ENCODE results near the gene PCDHA9.

The PCDHA9 gene

DNA sequence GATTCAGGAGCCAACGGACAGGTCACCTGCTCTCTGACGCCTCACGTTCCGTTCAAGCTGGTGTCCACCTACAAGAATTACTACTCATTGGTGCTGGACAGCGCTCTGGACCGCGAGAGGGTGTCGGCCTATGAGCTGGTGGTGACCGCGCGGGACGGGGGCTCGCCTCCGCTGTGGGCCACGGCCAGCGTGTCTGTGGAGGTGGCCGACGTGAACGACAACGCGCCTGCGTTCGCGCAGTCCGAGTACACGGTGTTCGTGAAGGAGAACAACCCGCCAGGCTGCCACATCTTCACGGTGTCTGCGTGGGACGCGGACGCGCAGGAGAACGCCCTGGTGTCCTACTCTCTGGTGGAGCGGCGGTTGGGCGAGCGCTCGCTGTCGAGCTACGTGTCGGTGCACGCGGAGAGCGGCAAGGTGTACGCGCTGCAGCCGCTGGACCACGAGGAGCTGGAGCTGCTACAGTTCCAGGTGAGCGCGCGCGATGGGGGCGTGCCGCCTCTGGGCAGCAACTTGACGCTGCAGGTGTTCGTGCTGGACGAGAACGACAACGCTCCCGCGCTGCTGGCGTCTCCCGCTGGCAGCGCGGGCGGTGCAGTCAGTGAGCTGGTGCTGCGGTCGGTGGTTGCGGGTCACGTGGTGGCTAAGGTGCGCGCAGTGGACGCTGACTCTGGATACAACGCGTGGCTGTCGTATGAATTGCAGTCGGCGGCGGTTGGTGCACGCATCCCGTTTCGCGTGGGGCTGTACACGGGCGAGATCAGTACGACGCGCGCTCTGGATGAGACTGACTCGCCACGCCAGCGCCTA is 9.2 kb downstream of the PCDHA9 start:
- peaks cover 89% of the 10 kb centered on the region for H3K36me3 Mint-ChIP-seq (ENCODE audit: low read depth)
- peaks cover 70% of the 10 kb centered on the region for H3K9me3 Mint-ChIP-seq
- H3K27me3 Mint-ChIP-seq (ENCODE audit: low read depth) = no peaks in the 10 kb centered on the region
- TF ChIP-seq, protein P1, sequence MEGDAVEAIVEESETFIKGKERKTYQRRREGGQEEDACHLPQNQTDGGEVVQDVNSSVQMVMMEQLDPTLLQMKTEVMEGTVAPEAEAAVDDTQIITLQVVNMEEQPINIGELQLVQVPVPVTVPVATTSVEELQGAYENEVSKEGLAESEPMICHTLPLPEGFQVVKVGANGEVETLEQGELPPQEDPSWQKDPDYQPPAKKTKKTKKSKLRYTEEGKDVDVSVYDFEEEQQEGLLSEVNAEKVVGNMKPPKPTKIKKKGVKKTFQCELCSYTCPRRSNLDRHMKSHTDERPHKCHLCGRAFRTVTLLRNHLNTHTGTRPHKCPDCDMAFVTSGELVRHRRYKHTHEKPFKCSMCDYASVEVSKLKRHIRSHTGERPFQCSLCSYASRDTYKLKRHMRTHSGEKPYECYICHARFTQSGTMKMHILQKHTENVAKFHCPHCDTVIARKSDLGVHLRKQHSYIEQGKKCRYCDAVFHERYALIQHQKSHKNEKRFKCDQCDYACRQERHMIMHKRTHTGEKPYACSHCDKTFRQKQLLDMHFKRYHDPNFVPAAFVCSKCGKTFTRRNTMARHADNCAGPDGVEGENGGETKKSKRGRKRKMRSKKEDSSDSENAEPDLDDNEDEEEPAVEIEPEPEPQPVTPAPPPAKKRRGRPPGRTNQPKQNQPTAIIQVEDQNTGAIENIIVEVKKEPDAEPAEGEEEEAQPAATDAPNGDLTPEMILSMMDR (IDR thresholded peaks at IDR 0.05; ENCODE audit: unreplicated experiment in 3 of 3) = no peak
- H3K27ac Mint-ChIP-seq = no peak overlapping the region
- no peaks in the 10 kb centered on the region for H3K4me1 Mint-ChIP-seq
- no peak overlapping the region for H3K4me3 Mint-ChIP-seq

DNA sequence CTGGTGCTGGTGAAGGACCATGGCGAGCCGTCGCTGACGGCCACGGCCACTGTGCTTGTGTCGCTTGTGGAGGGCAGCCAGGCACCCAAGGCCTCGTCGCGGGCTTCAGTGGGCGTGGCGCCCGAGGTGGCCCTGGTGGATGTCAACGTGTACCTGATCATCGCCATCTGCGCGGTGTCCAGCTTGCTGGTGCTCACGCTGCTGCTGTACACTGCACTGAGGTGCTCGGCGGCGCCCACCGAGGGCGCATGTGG is 9.7 kb downstream of the PCDHA9 start:
- Mint-ChIP-seq H3K36me3 (ENCODE audit: low read depth) (peaks cover 89% of the 10 kb centered on the region), H3K27me3 (ENCODE audit: low read depth) (no peaks in the 10 kb centered on the region), H3K9me3 (peaks cover 72% of the 10 kb centered on the region), H3K4me3 (no peak overlapping the region), H3K4me1 (no peaks in the 10 kb centered on the region), H3K27ac (no peak overlapping the region)
- TF ChIP-seq, protein P1 (IDR thresholded peaks at IDR 0.05; ENCODE audit: unreplicated experiment in 3 of 3) = no peak

DNA sequence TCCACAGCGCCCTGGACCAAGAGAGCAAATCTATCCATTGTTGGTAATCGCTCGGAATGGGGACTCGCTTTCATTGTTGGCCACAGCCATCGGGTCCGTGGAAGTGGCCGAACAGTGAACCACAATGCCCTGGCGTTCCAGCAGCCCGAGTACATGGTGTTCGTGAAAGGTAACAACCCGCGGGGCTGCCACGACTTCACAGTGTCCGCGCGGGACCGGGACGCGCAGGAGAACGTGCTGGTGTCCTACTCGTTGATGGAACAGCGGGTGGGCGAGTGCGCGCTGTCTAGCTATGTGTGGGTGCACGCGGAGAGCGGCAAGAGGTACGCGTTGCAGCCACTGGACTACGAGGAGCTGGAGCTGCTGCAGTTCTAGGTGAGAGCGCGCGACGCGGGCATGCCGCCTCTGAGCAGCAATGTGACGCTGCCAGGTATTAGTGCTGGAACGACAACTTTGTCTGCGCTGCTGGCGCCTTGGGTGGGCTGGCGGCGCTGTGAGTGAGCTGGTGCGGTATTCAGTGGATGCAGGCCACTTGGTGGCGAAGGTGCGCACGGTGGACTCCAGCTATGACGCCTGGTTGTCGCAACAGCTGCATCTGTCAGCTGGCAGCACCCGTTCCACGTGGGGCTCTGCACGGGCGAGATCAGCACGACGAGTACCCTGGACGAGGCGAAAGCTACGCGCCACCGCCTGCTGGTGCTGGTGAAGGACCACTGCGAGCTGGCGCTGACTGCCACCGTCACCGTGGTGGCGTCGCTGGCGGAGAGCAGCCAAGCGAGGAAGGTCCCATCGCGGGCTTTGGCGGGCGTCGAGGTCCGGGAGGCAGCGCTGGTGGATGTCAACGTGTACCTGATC is 14.5 kb downstream of the PCDHA9 start:
- H3K36me3 Mint-ChIP-seq (ENCODE audit: low read depth) = peaks cover 83% of the 10 kb centered on the region
- no peak overlapping the region for H3K4me3 Mint-ChIP-seq
- H3K9me3 Mint-ChIP-seq = peaks cover 57% of the 10 kb centered on the region
- H3K4me1 Mint-ChIP-seq = no peaks in the 10 kb centered on the region
- TF ChIP-seq, protein P1 (IDR thresholded peaks at IDR 0.05; ENCODE audit: unreplicated experiment in 3 of 3) = no peak
- H3K27me3 Mint-ChIP-seq (ENCODE audit: low read depth) = no peaks in the 10 kb centered on the region
- no peak overlapping the region for H3K27ac Mint-ChIP-seq

DNA sequence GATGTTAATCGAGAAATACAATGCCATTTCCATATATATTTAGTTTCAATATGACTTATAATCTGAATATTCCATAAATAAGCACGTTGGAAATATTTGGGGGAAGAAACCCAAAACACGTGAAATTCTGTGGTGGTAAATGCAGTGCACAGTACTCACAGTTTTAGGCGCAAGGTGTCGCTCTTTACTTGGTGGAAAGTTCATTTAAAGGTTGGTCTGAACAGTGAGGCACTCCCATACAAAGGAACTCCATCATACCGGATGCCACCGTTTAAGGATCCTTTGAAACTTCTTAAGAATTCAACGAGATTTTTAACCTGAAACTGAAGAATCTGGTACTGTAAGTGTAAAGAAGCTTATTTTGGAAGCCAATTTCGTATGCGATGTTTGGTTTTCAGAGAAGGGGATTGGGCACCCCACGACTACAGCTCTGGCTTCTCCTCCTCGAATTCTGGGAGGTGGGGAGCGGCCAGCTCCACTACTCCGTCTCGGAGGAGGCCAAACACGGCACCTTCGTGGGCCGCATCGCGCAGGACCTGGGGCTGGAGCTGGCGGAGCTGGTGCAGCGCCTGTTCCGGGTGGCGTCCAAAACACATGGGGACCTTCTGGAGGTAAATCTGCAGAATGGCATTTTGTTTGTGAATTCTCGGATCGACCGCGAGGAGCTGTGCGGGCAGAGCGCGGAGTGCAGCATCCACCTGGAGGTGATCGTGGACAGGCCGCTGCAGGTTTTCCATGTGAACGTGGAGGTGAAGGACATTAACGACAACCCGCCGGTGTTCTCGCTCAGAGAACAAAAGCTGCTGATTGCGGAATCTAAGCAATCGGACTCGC is 20.8 kb downstream of the PCDHA9 start, which contains the start of gene PCDHA11:
PCDHA11 (plus strand) TSS at position 237 of the 834 bp plus-strand sequence; CDS start at position 384, 147 bp downstream.
- TF ChIP-seq, protein P1 (IDR thresholded peaks at IDR 0.05; ENCODE audit: unreplicated experiment in 3 of 3) = peak; percentile 43 to 48 (median 45)
- H3K4me3 Mint-ChIP-seq = peak within 1 kb of the TSS; percentile 85 to 92 (median 91)
- H3K27ac Mint-ChIP-seq = peak within 1 kb of the TSS in 2 of 3 experiments; percentile 75 to 83
- H3K9me3 Mint-ChIP-seq = peaks cover 32% of the 10 kb centered on the region
- no peaks in the 10 kb centered on the region for H3K27me3 Mint-ChIP-seq (ENCODE audit: low read depth)
- H3K4me1 Mint-ChIP-seq = no peaks in the 10 kb centered on the region
- peaks cover 74% of the 10 kb centered on the region for H3K36me3 Mint-ChIP-seq (ENCODE audit: low read depth)

DNA sequence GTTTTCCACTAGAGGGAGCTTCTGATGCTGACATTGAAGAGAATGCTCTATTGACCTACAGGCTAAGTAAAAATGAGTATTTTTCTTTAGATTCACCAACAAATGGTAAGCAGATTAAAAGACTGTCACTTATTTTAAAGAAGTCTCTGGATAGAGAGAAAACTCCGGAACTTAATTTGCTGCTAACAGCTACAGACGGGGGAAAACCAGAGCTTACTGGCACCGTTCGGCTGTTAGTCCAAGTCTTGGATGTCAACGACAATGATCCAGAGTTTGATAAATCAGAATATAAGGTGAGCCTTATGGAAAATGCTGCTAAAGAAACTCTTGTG is 21.3 kb downstream of the PCDHA9 start:
- peaks cover 34% of the 10 kb centered on the region for H3K9me3 Mint-ChIP-seq
- peaks cover 74% of the 10 kb centered on the region for H3K36me3 Mint-ChIP-seq (ENCODE audit: low read depth)
- H3K27ac Mint-ChIP-seq = peak overlapping the region in 1 of 3 experiments; percentile 48
- H3K4me1 Mint-ChIP-seq = no peaks in the 10 kb centered on the region
- peak overlapping the region; percentile 85 to 92 (median 91) for H3K4me3 Mint-ChIP-seq
- no peaks in the 10 kb centered on the region for H3K27me3 Mint-ChIP-seq (ENCODE audit: low read depth)
- TF ChIP-seq, protein P1 (IDR thresholded peaks at IDR 0.05; ENCODE audit: unreplicated experiment in 3 of 3) = peak in 2 of 3 experiments; percentile 0 to 27

All from nephron (organoid).